Fibroblast of villous mesenchyme (primary cell): ENCODE results near the gene WNT4. TPM values are rescaled to one million over a fixed set of nuclear protein-coding genes. Genes with fewer than 3 reads are reported as not detected.

Source experiments
- DNase-seq: peaks from one replicate; pipeline ENCODE4 v3.0.0-alpha.2; 2010; ENCODE audit warnings: low read depth
- H3K4me3 ChIP-seq: 2 replicates; pipeline ENCODE4 v1.5.1; 2011; ENCODE audit warnings: low read depth, mild to moderate bottlenecking, low read length
- CTCF ChIP-seq: IDR thresholded peaks from 2 replicates; pipeline ENCODE4 v1.5.1; 2012; ENCODE audit warnings: low read depth, mild to moderate bottlenecking, low read length; ENCODE audit not compliant: insufficient read depth
- total RNA-seq: library from RNA; depleted of rRNA; stranded (reverse); fragments of >200 nt; gene quantifications from 2 replicates; pipeline ENCODE4 v1.2.3, GENCODE V29; 2012

Gene WNT4
- total RNA-seq, 1 donor = 0.43 TPM

- no peak for DNase-seq
- H3K4me3 ChIP-seq = no peak overlapping the region
- TF ChIP-seq CTCF = no peak
Observed at GRCh38 chr1:22074803-22075202, 68.1 kb downstream of the WNT4 start.

GRCh38 chr1:22071511-22071910 lies 71.4 kb downstream of the WNT4 start:
- TF ChIP-seq CTCF = no peak
- H3K4me3 ChIP-seq = no peak overlapping the region
- DNase-seq = peak; percentile 33

Other genes starting within 250 kb of the WNT4 start
- gene HSPG2, start 205.8 kb downstream of the WNT4 start, total RNA-seq = 166 and 200 TPM in 2 replicates
- not detected in 2 replicates for gene CELA3B, start 166.1 kb downstream of the WNT4 start, total RNA-seq
- gene CELA3A, start 141.4 kb downstream of the WNT4 start, total RNA-seq = not detected in 2 replicates
- gene CDC42, start 90.4 kb downstream of the WNT4 start, total RNA-seq = 348 and 598 TPM in 2 replicates